ENCODE measurements around the gene ARL10. TPM values are rescaled to one million over a fixed set of nuclear protein-coding genes. Genes with fewer than 3 reads are reported as not detected.

The ARL10 gene
- total and polyA plus RNA-seq, 4 donors: 0.35 to 2.2 (median 1.5) TPM

- TF ChIP-seq RAD21 (IDR thresholded peaks at IDR 0.05) (no peak), ZBTB33 (IDR thresholded peaks at IDR 0.05) (no peak), JUND (IDR thresholded peaks at IDR 0.05) (no peak)
Measured at GRCh38 chr5:176341325-176342157, 23.7 kb upstream of the ARL10 start (continued).

GRCh38 chr5:176342158-176342483 lies 23.2 kb upstream of the ARL10 start:
- H3K9me3 ChIP-seq (ENCODE audit: control insufficient read depth in 4 of 4, low read length in 3 of 4): no peaks in the 10 kb centered on the region
- H3K27ac ChIP-seq (ENCODE audit: low read depth in 1 of 2, low read length in 2 of 2): peak overlapping the region in 1 of 2 donors; percentile 28
- H3K27me3 ChIP-seq (ENCODE audit: control insufficient read depth in 4 of 4, insufficient read depth in 4 of 4, low read length in 3 of 4): no peaks in the 10 kb centered on the region
- H3K9ac ChIP-seq (ENCODE audit: low read depth in 1 of 2, low read length in 2 of 2): no peak overlapping the region
- H3K4me3 ChIP-seq (ENCODE audit: low read depth in 1 of 3, low read length in 3 of 3): no peak overlapping the region
- DNase-seq (ENCODE audit: low spot score): no peak
- TF ChIP-seq TAF1 (conservative IDR thresholded peaks at IDR 0.05) (no peak), YY1 (IDR thresholded peaks at IDR 0.05) (no peak)
- WGBS: 91% methylated on average over 1 of the region's 1 CpG
- peaks cover 9 to 51% (median 39%) of the 10 kb centered on the region in 4 donors for H3K4me1 ChIP-seq (ENCODE audit: control insufficient read depth in 4 of 4, insufficient read depth in 4 of 4, low read length in 3 of 4)
- peaks cover 0 to 22% (median 20%) of the 10 kb centered on the region in 4 donors for H3K36me3 ChIP-seq (ENCODE audit: control insufficient read depth in 4 of 4, insufficient read depth in 3 of 4, low read depth in 1 of 4, low read length in 3 of 4)

- Histone ChIP-seq H3K9ac (ENCODE audit: low read depth in 1 of 2, low read length in 2 of 2) (no peak overlapping the region), H3K4me3 (ENCODE audit: low read depth in 1 of 3, low read length in 3 of 3) (no peak overlapping the region), H3K9me3 (ENCODE audit: control insufficient read depth in 4 of 4, low read length in 3 of 4) (no peaks in the 10 kb centered on the region), H3K27me3 (ENCODE audit: control insufficient read depth in 4 of 4, insufficient read depth in 4 of 4, low read length in 3 of 4) (no peaks in the 10 kb centered on the region), H3K27ac (ENCODE audit: low read depth in 1 of 2, low read length in 2 of 2) (no peak overlapping the region), H3K36me3 (ENCODE audit: control insufficient read depth in 4 of 4, insufficient read depth in 3 of 4, low read depth in 1 of 4, low read length in 3 of 4) (peaks cover 3 to 29% (median 24%) of the 10 kb centered on the region in 4 donors), H3K4me1 (ENCODE audit: control insufficient read depth in 4 of 4, insufficient read depth in 4 of 4, low read length in 3 of 4) (peaks cover 9 to 45% (median 36%) of the 10 kb centered on the region in 4 donors)
- TF ChIP-seq CTCF (IDR thresholded peaks at IDR 0.05; ENCODE audit: low read depth, low read length, missing input control) (no peak), HNF4A (conservative IDR thresholded peaks at IDR 0.05) (no peak), EGR1 (IDR thresholded peaks at IDR 0.05; ENCODE audit: low read depth in 2 of 2) (no peak), FOXA2 (IDR thresholded peaks at IDR 0.05) (no peak), ZBTB33 (IDR thresholded peaks at IDR 0.05) (no peak), GABPA (IDR thresholded peaks at IDR 0.05 in 1 of 2, conservative IDR thresholded peaks at IDR 0.05 in 1 of 2) (no peak), NR2F2 (IDR thresholded peaks at IDR 0.05) (no peak), SP1 (IDR thresholded peaks at IDR 0.05) (no peak), HNF4G (IDR thresholded peaks at IDR 0.05) (no peak), TAF1 (conservative IDR thresholded peaks at IDR 0.05) (no peak), RXRA (IDR thresholded peaks at IDR 0.05) (no peak), RAD21 (IDR thresholded peaks at IDR 0.05) (no peak), REST (IDR thresholded peaks at IDR 0.05) (no peak), YY1 (IDR thresholded peaks at IDR 0.05) (no peak), JUND (IDR thresholded peaks at IDR 0.05) (no peak), MAX (IDR thresholded peaks at IDR 0.05) (no peak)
- 90% methylated on average over 2 of the region's 2 CpGs for WGBS
- DNase-seq (ENCODE audit: low spot score): no peak
Measured at GRCh38 chr5:176342766-176343458, 22.4 kb upstream of the ARL10 start.
